HEK293 (cell line): Measurements from ENCODE around the gene CTIF.

ENCODE experiments used
- CTCF ChIA-PET: fragments of 350-600 bp; formaldehyde crosslinking; extraction: SDS; loops from one replicate; lab custom pipeline; 2021; ENCODE audit warnings: antibody characterized with exemption; lab: Yijun Ruan, JAX
- POLR2A ChIA-PET: fragments of 300-600 bp; formaldehyde crosslinking; extraction: SDS; loops from one replicate; lab custom pipeline; 2020; ENCODE audit warnings: antibody characterized with exemption, inconsistent platforms; lab: Yijun Ruan, JAX
- H3K27ac ChIP-seq: fragments of 200-500 bp; sonication (Bioruptor generic); 2 replicates; pipeline ENCODE4 v1.5.1; 2014; ENCODE audit warnings: low read depth, low read length, control low read depth, inconsistent platforms; ENCODE audit errors: extremely low read depth
- H3K36me3 ChIP-seq, 2 experiments: fragments of 200-500 bp in 1 of 2; sonication (Bioruptor generic) in 1 of 2; 1 replicate in 1 of 2; 2 replicates in 1 of 2; pipeline ENCODE4 v1.5.1; 2014 to 2017; ENCODE audit warnings: inconsistent platforms in 2 of 2, low read length in 2 of 2; ENCODE audit not compliant: control insufficient read depth in 2 of 2, insufficient read depth in 1 of 2
- H3K4me1 ChIP-seq: fragments of 200-500 bp; sonication (Bioruptor generic); 2 replicates; pipeline ENCODE4 v1.5.1; 2014; ENCODE audit warnings: mild to moderate bottlenecking, low read length, inconsistent platforms; ENCODE audit not compliant: control insufficient read depth, insufficient read depth
- H3K4me3 ChIP-seq: 2 replicates; pipeline ENCODE4 v1.5.1; 2011; ENCODE audit warnings: low read depth, mild to moderate bottlenecking, control low read depth, low read length, moderate library complexity
- H3K9me3 ChIP-seq: fragments of 200-500 bp; sonication (Bioruptor generic); 2 replicates; pipeline ENCODE4 v1.5.1; 2014; ENCODE audit warnings: low read depth, low read length, inconsistent platforms; ENCODE audit not compliant: control insufficient read depth, insufficient read depth
- IKZF3 ChIP-seq: fragments of 450-650 bp; IDR thresholded peaks from 2 replicates; pipeline ENCODE4 v1.5.0; 2018; ENCODE audit warnings: missing biosample characterization, mild to moderate bottlenecking, missing genetic modification characterization, moderate library complexity
- KLF16 ChIP-seq: fragments of 450-650 bp; formaldehyde crosslinking; IDR thresholded peaks from 2 replicates; pipeline ENCODE4 v1.5.1; 2017; ENCODE audit warnings: missing biosample characterization, missing genetic modification characterization
- OSR2 ChIP-seq: fragments of 450-650 bp; formaldehyde crosslinking; IDR thresholded peaks from 2 replicates; pipeline ENCODE4 v1.5.1; 2016; ENCODE audit warnings: missing biosample characterization, missing genetic modification characterization
- PRDM1 ChIP-seq: fragments of 450-650 bp; formaldehyde crosslinking; IDR thresholded peaks from 2 replicates; pipeline ENCODE4; 2016; ENCODE audit warnings: missing biosample characterization, missing genetic modification characterization
- ZNF114 ChIP-seq: fragments of 450-650 bp; formaldehyde crosslinking; IDR thresholded peaks from 2 replicates; pipeline ENCODE4 v1.5.0; 2017; ENCODE audit warnings: missing biosample characterization, missing genetic modification characterization
- ZNF146 ChIP-seq: fragments of 450-650 bp; formaldehyde crosslinking; IDR thresholded peaks from 2 replicates; pipeline ENCODE4 v1.5.1; 2016; ENCODE audit warnings: missing biosample characterization, missing genetic modification characterization
- ZNF157 ChIP-seq: fragments of 450-650 bp; formaldehyde crosslinking; IDR thresholded peaks from 2 replicates; pipeline ENCODE4 v1.5.1; 2016; ENCODE audit warnings: missing biosample characterization, missing genetic modification characterization
- ZNF2 ChIP-seq: fragments of 450-650 bp; formaldehyde crosslinking; IDR thresholded peaks from 2 replicates; pipeline ENCODE4 v1.5.1; 2016; ENCODE audit warnings: missing biosample characterization, missing genetic modification characterization
- ZNF585B ChIP-seq: fragments of 450-650 bp; formaldehyde crosslinking; IDR thresholded peaks from 2 replicates; pipeline ENCODE4 v1.5.1; 2016; ENCODE audit warnings: missing biosample characterization, missing genetic modification characterization
- ZNF621 ChIP-seq: fragments of 450-650 bp; formaldehyde crosslinking; IDR thresholded peaks from 2 replicates; pipeline ENCODE4 v1.5.1; 2017; ENCODE audit warnings: missing biosample characterization, missing genetic modification characterization
- ZNF791 ChIP-seq: fragments of 450-650 bp; formaldehyde crosslinking; IDR thresholded peaks from 2 replicates; pipeline ENCODE4 v1.5.1; 2016; ENCODE audit warnings: missing biosample characterization, missing genetic modification characterization
- ZNF792 ChIP-seq: fragments of 450-650 bp; formaldehyde crosslinking; IDR thresholded peaks from 2 replicates; pipeline ENCODE4 v1.5.1; 2016; ENCODE audit warnings: missing biosample characterization, missing genetic modification characterization
- ZNF837 ChIP-seq: fragments of 450-650 bp; formaldehyde crosslinking; IDR thresholded peaks from 2 replicates; pipeline ENCODE4 v1.5.1; 2016; ENCODE audit warnings: missing biosample characterization, missing genetic modification characterization
- ZNF843 ChIP-seq: fragments of 450-650 bp; formaldehyde crosslinking; IDR thresholded peaks from 2 replicates; pipeline ENCODE4 v1.5.1; 2016; ENCODE audit warnings: missing biosample characterization, missing genetic modification characterization
- ZXDB ChIP-seq: fragments of 450-650 bp; formaldehyde crosslinking; IDR thresholded peaks from 2 replicates; pipeline ENCODE4 v1.5.1; 2016; ENCODE audit warnings: missing biosample characterization, missing genetic modification characterization
- TF ChIP-seq, protein P1 (sequence below): fragments of 450-650 bp; formaldehyde crosslinking; IDR thresholded peaks from 2 replicates; pipeline ENCODE4 v1.5.1; 2017; ENCODE audit warnings: missing biosample characterization, missing genetic modification characterization
- TF ChIP-seq, protein P2 (sequence below): sonication (generic); formaldehyde crosslinking; IDR thresholded peaks from 2 replicates; pipeline ENCODE4 v1.8.1; 2022; ENCODE audit warnings: mild to moderate bottlenecking, moderate library complexity, missing genetic modification reagents
- TF ChIP-seq, protein P3 (sequence below): fragments of 450-650 bp; formaldehyde crosslinking; IDR thresholded peaks from 2 replicates; pipeline ENCODE4; 2016; ENCODE audit warnings: missing biosample characterization, missing genetic modification characterization
- TF ChIP-seq, protein P4 (sequence below): fragments of 450-650 bp; formaldehyde crosslinking; IDR thresholded peaks from 2 replicates; pipeline ENCODE4 v1.5.1; 2017; ENCODE audit warnings: missing biosample characterization, missing genetic modification characterization
- TF ChIP-seq, protein P5 (sequence below): fragments of 450-650 bp; formaldehyde crosslinking; IDR thresholded peaks from 2 replicates; pipeline ENCODE4 v1.5.1; 2016; ENCODE audit warnings: missing biosample characterization, missing genetic modification characterization
- TF ChIP-seq, protein P6 (sequence below): fragments of 450-650 bp; formaldehyde crosslinking; IDR thresholded peaks from 2 replicates; pipeline ENCODE4 v1.5.1; 2016; ENCODE audit warnings: missing biosample characterization, missing genetic modification characterization
- TF ChIP-seq, protein P7 (sequence below): fragments of 450-650 bp; formaldehyde crosslinking; IDR thresholded peaks from 2 replicates; pipeline ENCODE4 v1.5.1; 2016; ENCODE audit warnings: missing biosample characterization, missing genetic modification characterization, borderline replicate concordance

CTIF gene

DNA sequence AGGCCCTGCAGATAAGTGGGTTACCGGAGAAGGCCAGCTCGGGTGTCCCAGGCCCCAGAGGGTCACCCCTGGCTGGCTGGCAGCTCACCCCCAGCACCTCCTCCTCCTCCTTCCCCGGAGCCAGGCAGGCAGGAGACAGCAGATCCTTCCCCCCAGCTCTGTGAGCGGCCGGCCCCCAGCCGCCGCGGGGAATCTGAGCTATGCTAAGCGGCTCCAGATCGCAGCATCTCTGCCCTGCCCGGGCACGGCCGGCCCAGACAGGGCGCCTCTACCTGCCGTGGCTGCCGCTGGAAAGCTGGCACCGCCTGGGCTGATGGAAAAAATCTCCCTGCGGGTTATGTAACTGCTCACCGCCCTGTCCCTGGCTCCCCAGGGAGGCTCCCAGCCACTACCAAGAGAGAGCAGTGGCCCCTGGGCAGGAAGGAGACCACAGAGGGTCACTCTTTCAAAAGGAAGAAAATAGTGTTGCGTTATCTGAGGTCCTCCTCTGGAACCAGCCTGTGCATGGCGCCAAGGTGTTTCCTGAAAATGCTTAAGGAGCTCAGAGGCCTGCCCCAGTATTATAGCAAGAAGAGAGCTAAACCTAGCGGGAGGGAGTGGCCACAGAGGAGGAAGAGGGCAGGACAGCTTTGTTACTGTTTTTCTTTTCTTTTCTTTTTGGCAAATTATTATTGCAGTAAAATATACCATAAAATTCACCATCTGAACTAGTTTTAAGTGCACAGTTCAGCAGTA is 233.0 kb downstream of the CTIF start (continued):
- TF ChIP-seq, protein P1, sequence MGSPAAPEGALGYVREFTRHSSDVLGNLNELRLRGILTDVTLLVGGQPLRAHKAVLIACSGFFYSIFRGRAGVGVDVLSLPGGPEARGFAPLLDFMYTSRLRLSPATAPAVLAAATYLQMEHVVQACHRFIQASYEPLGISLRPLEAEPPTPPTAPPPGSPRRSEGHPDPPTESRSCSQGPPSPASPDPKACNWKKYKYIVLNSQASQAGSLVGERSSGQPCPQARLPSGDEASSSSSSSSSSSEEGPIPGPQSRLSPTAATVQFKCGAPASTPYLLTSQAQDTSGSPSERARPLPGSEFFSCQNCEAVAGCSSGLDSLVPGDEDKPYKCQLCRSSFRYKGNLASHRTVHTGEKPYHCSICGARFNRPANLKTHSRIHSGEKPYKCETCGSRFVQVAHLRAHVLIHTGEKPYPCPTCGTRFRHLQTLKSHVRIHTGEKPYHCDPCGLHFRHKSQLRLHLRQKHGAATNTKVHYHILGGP (tag by site-specific recombination): no peak
- no peak for TF ChIP-seq ZNF843 (tag by site-specific recombination)

DNA sequence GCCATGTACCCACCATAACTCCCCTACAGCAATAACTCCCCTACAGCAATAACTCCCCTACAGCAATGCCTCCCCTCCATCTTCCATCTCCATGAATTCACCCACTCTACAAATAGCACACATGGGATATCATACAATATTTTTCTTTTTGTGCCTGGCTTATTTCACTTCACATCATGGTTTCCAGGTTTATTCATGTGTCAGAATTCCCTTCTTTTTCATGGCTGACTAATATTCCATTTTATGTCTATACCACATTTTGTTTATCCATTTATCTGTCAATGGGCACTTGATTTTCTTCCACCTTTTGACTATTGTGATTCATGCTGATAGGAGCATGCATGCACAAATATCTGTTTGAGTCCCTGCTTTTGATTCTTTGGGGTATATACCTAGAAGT is 233.6 kb downstream of the CTIF start:
- Histone ChIP-seq H3K4me3 (no peak overlapping the region), H3K36me3 (no peaks in the 10 kb centered on the region), H3K9me3 (no peaks in the 10 kb centered on the region), H3K27ac (no peak overlapping the region), H3K4me1 (peaks cover 3% of the 10 kb centered on the region; the same call in 1 of the 2 replicates)
- ChIA-PET POLR2A (no interaction called here), CTCF (interaction anchor here (1.6 kb wide), 1 partner anchor 175 kb away, joined by 4 read pairs; no protein-coding TSS in a partner anchor)
- TF ChIP-seq ZNF837 (tag by site-specific recombination) (no peak), ZNF146 (tag by site-specific recombination) (peak; percentile 99), ZNF585B (tag by site-specific recombination) (no peak), OSR2 (no peak), IKZF3 (no peak), ZNF621 (tag by site-specific recombination) (no peak), ZNF2 (tag by site-specific recombination) (no peak), ZNF157 (tag by site-specific recombination) (no peak), ZXDB (tag by site-specific recombination) (no peak), KLF16 (tag by site-specific recombination) (no peak), ZNF791 (tag by site-specific recombination) (no peak), ZNF114 (no peak), PRDM1 (tag by site-specific recombination) (no peak), ZNF843 (tag by site-specific recombination) (no peak), ZNF792 (tag by site-specific recombination) (no peak)
- TF ChIP-seq, protein P2, sequence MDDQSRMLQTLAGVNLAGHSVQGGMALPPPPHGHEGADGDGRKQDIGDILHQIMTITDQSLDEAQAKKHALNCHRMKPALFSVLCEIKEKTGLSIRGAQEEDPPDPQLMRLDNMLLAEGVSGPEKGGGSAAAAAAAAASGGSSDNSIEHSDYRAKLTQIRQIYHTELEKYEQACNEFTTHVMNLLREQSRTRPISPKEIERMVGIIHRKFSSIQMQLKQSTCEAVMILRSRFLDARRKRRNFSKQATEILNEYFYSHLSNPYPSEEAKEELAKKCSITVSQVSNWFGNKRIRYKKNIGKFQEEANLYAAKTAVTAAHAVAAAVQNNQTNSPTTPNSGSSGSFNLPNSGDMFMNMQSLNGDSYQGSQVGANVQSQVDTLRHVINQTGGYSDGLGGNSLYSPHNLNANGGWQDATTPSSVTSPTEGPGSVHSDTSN: no peak
- TF ChIP-seq, protein P3, sequence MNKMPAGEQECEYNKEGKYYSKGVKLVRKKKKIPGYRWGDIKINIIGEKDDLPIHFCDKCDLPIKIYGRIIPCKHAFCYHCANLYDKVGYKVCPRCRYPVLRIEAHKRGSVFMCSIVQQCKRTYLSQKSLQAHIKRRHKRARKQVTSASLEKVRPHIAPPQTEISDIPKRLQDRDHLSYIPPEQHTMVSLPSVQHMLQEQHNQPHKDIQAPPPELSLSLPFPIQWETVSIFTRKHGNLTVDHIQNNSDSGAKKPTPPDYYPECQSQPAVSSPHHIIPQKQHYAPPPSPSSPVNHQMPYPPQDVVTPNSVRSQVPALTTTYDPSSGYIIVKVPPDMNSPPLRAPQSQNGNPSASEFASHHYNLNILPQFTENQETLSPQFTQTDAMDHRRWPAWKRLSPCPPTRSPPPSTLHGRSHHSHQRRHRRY (tag by site-specific recombination): no peak
- TF ChIP-seq, protein P4, sequence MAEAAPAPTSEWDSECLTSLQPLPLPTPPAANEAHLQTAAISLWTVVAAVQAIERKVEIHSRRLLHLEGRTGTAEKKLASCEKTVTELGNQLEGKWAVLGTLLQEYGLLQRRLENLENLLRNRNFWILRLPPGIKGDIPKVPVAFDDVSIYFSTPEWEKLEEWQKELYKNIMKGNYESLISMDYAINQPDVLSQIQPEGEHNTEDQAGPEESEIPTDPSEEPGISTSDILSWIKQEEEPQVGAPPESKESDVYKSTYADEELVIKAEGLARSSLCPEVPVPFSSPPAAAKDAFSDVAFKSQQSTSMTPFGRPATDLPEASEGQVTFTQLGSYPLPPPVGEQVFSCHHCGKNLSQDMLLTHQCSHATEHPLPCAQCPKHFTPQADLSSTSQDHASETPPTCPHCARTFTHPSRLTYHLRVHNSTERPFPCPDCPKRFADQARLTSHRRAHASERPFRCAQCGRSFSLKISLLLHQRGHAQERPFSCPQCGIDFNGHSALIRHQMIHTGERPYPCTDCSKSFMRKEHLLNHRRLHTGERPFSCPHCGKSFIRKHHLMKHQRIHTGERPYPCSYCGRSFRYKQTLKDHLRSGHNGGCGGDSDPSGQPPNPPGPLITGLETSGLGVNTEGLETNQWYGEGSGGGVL (tag by site-specific recombination): no peak
- TF ChIP-seq, protein P5, sequence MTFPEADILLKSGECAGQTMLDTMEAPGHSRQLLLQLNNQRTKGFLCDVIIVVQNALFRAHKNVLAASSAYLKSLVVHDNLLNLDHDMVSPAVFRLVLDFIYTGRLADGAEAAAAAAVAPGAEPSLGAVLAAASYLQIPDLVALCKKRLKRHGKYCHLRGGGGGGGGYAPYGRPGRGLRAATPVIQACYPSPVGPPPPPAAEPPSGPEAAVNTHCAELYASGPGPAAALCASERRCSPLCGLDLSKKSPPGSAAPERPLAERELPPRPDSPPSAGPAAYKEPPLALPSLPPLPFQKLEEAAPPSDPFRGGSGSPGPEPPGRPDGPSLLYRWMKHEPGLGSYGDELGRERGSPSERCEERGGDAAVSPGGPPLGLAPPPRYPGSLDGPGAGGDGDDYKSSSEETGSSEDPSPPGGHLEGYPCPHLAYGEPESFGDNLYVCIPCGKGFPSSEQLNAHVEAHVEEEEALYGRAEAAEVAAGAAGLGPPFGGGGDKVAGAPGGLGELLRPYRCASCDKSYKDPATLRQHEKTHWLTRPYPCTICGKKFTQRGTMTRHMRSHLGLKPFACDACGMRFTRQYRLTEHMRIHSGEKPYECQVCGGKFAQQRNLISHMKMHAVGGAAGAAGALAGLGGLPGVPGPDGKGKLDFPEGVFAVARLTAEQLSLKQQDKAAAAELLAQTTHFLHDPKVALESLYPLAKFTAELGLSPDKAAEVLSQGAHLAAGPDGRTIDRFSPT (tag by site-specific recombination): no peak
- TF ChIP-seq, protein P6, sequence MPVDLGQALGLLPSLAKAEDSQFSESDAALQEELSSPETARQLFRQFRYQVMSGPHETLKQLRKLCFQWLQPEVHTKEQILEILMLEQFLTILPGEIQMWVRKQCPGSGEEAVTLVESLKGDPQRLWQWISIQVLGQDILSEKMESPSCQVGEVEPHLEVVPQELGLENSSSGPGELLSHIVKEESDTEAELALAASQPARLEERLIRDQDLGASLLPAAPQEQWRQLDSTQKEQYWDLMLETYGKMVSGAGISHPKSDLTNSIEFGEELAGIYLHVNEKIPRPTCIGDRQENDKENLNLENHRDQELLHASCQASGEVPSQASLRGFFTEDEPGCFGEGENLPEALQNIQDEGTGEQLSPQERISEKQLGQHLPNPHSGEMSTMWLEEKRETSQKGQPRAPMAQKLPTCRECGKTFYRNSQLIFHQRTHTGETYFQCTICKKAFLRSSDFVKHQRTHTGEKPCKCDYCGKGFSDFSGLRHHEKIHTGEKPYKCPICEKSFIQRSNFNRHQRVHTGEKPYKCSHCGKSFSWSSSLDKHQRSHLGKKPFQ (tag by site-specific recombination): no peak
- TF ChIP-seq, protein P7, sequence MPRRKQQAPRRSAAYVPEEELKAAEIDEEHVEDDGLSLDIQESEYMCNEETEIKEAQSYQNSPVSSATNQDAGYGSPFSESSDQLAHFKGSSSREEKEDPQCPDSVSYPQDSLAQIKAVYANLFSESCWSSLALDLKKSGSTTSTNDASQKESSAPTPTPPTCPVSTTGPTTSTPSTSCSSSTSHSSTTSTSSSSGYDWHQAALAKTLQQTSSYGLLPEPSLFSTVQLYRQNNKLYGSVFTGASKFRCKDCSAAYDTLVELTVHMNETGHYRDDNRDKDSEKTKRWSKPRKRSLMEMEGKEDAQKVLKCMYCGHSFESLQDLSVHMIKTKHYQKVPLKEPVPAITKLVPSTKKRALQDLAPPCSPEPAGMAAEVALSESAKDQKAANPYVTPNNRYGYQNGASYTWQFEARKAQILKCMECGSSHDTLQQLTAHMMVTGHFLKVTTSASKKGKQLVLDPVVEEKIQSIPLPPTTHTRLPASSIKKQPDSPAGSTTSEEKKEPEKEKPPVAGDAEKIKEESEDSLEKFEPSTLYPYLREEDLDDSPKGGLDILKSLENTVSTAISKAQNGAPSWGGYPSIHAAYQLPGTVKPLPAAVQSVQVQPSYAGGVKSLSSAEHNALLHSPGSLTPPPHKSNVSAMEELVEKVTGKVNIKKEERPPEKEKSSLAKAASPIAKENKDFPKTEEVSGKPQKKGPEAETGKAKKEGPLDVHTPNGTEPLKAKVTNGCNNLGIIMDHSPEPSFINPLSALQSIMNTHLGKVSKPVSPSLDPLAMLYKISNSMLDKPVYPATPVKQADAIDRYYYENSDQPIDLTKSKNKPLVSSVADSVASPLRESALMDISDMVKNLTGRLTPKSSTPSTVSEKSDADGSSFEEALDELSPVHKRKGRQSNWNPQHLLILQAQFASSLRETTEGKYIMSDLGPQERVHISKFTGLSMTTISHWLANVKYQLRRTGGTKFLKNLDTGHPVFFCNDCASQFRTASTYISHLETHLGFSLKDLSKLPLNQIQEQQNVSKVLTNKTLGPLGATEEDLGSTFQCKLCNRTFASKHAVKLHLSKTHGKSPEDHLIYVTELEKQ (tag by site-specific recombination): 0 out of 2 replicates have a peak, but pooled peaks have one; percentile 18
